GM11168 (cell line): ENCODE results near the gene FAM117B.

Source experiments
- in situ Hi-C: fragments of 300-500 bp; cut with MboI; formaldehyde crosslinking; loops from one replicate; pipeline ENCODE4 v1.12.0; 2022; ENCODE audit warnings: low sequenced_read_pairs; ENCODE audit not compliant: unreplicated experiment

The FAM117B gene

DNA sequence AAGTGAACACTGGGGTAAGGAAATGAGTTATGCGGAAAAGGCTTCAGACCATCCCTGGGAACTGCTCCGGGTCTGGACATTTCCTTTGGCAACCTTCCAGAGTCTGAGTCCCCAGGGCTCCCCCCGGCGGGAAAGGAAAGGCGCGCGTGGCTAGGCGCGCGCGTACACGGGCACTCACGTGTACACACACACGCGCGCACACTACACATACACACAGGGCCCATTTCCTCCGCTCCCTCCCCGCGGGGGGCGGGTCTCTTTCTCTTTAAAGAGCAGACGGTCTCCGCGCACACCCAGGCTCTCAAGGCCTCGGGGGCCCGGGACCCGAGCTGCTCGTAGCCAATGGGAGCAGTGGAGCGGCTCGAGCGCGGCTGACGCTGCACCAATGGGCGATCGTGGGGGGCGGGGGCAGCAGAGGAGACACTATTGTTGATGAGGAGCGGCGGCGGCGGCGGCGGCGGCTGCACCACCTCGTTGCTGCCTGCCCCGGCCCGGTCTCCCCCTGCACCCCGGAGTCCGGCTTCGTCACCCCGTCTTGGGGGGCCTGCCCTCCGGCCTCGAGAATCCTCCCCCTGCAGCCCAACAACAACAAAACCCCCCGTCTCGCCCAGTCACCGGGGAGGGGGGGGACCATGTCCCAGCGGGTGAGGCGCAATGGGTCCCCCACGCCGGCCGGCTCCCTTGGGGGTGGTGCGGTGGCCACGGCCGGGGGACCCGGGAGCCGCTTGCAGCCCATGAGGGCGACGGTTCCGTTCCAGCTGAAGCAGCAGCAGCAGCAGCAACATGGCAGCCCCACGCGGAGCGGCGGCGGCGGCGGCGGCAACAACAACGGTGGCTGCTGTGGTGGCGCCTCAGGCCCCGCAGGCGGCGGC, at the start of gene FAM117B:
FAM117B (plus strand) TSS at position 414 of the 872 bp plus-strand sequence; CDS start at position 633, 219 bp downstream.
- in situ Hi-C loops, result no loop called here

- in situ Hi-C loops, result loop anchor here (10.0 kb wide), 1 partner anchor 286 kb away; the partner anchor contains the start of gene ICA1L
Observed at GRCh38 chr2:202588647-202589581, 45.9 kb upstream of the FAM117B start.

DNA sequence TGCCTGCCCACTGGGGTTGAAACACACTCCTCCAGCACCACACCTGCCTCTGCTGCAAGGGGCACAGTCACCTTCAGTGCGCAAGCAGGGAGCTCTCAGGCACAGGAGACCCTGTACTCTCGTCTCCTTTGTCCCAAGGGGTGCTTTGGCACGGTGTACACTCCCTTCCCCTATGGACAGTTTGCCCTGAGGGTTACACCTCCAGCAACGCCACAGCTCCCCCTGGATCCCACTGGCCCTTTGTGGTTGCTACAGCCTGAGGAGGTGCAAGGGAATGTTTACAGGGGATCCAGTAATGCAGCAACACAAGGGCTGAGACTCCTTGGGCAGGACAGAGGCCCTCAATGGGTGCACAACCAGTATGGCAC, 45.2 kb upstream of the FAM117B start:
- in situ Hi-C loops, result loop anchor here (10.0 kb wide), 1 partner anchor 285 kb away; the partner anchor contains the start of gene ICA1L

- in situ Hi-C loops, result no loop called here
Observed at GRCh38 chr2:202592566-202592965, 42.2 kb upstream of the FAM117B start.

DNA sequence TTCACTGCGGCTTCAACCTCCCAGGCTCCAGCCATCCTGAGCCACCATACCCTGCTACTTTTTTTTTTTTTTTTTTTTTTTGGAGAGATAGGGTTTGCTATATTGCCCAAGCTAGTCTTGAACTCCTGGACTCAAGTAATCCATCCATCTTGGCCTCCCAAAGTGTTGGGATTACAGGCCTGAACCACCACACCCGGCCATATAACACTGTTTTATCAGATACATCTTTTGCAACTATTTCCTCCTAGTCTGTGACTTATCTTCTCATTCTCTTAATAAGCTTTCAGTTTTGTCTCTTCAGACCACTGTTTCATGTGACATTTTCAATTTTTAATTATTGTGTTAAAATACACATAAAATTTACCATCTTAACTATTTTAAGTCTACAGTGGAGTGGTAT, 35.7 kb upstream of the FAM117B start:
- in situ Hi-C loops, result no loop called here

- in situ Hi-C loops, result no loop called here
Observed at GRCh38 chr2:202599911-202600310, 34.9 kb upstream of the FAM117B start.

- in situ Hi-C loops, result no loop called here
Observed at GRCh38 chr2:202604699-202605098, 30.1 kb upstream of the FAM117B start.

DNA sequence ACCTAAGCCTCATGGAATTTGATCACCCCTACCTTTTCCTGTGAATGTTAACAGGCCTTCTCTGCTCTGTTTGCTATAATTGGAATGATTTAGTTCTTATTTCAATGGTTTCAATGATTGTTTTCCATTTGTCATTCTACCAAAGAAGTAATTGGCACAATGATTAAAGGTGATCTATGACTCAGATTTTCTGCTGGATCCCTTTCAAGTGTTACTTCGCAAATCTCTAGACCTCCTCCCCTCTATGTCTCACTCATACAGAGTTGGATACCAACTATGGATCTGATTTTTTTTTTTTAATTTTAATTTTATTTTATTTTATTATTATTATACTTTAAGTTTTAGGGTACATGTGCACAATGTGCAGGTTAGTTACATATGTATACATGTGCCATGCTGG, 29.6 kb upstream of the FAM117B start:
- in situ Hi-C loops, result no loop called here

DNA sequence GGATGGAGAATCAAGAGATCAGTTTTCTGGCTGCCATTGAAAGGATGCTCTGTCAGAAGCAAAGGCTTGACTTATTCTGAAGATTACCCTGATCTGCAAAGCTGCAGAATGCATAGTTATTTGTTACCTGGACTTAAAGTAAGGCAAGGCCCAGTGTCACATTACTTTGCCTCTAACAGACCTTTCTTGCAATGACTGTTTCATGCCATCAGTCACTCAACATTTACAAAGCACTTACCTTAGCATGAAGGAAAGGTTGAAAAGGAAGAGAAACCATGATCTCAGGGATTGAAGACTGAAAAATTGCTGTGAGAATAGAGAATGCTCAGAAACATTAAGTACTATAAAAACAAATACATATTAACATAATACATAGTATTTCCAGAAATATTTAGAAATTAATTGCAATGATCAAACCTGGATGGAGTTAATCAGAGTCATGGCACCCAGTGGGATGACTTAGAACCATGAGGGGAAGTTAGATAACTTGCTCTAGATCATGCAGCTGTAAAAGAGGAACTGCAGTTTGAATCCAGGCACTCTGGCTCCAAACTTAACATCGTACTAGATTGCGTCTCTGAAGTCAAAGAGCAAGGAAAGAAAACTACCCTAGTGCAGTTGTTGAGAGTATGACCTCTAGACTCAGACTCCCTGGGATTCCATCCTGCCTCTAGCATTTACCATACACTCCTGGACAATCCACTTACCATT, 26.5 kb upstream of the FAM117B start:
- in situ Hi-C loops, result no loop called here

- in situ Hi-C loops, result no loop called here
Observed at GRCh38 chr2:202609381-202610145, 25.2 kb upstream of the FAM117B start.

DNA sequence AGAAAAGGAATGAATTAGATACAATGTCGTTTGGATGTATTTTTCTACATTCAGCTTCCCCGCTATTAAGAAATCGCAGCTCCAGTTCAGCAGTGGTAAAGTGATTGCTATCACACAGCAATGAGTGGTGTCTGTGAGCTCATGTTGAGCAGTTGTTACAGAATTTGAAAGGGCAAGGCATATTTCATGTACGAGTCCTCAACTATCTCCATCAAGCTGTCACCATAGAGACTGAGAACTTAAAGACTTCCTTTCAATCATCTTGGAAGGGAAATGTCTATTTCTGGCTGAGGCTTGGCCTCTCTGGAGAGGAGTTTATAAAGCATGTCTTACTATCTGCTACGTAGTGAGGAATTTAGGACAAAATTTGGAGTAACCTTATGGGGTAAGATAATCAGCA, 24.4 kb upstream of the FAM117B start:
- in situ Hi-C loops, result no loop called here

DNA sequence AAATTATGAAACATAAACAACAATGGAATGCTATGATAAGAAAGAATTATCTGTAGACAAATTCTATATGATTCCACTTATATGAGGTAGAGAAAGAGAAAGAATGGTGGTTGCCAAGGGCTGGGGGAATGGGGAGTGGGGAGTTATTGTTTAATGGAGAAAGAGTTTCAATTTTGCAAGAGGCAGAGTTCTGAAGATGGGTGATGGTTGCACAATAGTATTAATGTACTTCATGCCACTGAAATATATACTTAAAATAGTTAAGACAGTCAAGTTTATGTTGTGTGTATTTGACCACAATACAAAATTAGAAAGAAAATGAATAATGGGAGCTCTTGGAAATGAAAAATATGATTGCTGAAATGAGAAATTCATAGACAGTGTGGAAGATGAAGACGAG, 22.6 kb upstream of the FAM117B start:
- in situ Hi-C loops, result no loop called here

DNA sequence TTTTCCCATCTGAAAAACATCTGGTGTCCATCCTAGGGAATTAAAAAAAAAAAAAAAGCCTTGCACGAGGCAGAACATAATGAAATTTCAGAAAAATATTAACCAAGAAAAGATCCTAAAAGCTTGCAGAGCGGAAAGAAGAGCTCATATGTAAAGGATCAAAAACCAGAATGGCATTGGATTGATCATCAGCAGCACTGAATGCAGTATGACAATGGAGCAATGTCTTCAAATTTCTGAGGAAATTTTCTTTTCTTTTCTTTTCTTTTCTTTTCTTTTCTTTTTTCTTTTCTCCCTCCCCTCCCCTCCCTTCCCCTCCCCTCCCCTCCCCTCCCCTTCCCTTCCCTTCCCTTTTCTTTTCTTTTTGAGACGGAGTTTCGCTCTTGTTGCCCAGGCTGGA, 21.3 kb upstream of the FAM117B start:
- in situ Hi-C loops, result no loop called here

DNA sequence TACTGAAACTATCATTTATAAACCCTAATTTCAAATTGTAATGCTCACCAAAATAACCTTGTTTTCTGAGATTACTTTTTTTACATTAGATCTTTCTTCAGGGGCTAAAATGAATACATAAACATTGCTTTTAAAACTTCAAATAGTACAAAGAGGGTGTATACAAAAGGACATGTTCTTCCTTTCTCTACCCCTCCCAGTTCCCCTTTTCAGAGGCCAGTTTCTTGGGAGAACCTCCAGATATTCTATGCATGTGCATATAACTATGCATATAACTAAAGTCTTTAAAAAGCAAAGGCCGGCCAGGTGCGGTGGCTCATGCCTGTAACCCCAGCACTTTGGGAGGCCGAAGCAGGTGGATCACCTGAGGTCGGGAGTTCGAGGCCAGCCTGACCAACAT, 10.6 kb upstream of the FAM117B start:
- in situ Hi-C loops, result no loop called here

GRCh38 chr2:202627042-202627441, 7.7 kb upstream of the FAM117B start:
- in situ Hi-C loops, result no loop called here

GRCh38 chr2:202628646-202629198, 6.0 kb upstream of the FAM117B start:
- in situ Hi-C loops, result no loop called here

GRCh38 chr2:202632682-202633290, 2.0 kb upstream of the FAM117B start:
- in situ Hi-C loops, result no loop called here

DNA sequence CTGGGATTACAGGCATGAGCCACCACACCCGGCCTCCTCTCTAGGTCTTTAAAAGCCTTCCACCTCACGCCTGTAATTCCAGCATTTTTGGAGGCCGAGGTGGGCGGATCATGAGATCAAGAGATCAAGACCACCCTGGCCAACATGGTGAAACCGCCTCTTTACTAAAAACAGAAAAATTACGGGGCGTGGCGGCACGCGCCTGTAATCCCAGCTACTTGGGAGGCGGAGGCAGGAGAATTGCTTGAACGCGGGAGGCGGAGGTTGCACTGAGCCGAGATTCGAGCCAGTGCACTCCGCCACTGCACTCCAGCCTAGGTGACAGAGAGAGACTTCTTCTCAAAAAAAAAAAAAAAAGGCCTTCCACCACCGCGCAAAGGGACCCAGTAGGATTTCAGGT, 1.3 kb upstream of the FAM117B start:
- in situ Hi-C loops, result no loop called here
